HUDEP-2 (cell line): ENCODE measurements around the gene OGA.

ENCODE experiments used
- DNase-seq, 76 experiments: peaks; one replicate each; lab custom pipeline; 2025; ENCODE audit not compliant: unreplicated experiment in 76 of 76; lab: John Stamatoyannopoulos, UW

OGA gene

DNA sequence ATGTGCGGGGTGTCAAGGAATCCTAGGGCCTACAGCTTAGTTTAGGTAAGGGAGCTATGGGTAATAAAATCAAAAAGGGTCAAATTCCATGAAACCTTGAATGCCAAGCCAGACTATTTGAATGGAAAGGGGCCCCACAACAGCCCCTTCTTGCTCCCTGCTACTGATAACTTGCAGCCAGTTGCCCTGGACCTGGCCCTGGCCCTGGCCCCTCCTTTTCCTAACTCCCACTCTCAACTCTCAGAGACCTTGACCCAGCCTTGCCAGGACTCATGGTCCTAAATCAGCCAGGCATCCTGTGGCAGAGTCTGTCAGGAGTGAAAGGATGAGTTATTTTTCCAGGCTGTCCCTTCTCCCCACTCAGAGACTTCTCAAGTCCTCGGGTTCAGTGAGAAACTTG lies 19.5 kb upstream of the OGA start:
- DNase-seq: no peak

DNA sequence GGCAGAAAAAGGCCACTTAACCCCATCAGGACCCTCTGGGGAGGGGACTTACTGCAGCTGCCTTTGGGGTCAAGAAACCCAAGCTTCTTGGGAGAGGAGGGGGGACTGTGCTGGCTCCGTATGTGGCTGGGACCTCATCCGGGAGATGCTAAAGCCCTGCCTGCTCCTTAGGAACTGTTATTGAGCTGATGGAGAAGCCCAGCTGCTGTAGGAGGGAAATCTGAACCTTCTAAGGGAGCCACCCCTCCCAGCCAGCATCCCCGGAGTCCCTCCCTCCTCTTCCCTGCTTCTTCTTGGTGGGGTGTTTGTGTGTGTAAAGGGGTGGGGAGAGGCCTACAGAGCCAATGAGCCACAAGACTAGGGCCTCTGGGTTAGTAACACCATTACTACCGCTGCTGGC lies 17.1 kb upstream of the OGA start:
- DNase-seq: no peak

DNA sequence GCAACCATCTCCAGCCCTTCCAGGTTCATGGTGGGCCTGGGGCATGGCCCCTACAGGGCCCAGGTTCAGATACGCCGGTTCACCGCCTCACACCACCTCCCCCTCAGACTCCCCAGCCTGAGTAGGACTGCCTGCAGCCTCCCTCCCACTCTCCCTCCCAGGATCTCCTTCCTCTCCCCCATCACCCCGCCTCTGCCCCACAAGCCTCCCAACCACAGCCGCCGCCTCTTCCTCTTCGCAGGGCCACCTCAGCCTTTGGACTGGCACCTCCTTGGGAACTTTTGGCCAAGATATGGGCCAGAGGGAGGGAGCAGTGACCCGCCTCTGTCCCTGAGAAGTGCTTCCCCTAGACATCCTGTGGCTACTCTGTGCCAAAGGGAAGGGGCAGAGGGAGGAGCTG lies 16.1 kb upstream of the OGA start:
- peak in 34 of 76 experiments; percentile 12 to 70 (median 30) for DNase-seq

GRCh38 chr10:101833466-101833865 lies 15.2 kb upstream of the OGA start:
- DNase-seq: no peak

GRCh38 chr10:101832325-101832771 lies 14.1 kb upstream of the OGA start:
- no peak for DNase-seq

- no peak for DNase-seq
Measured at GRCh38 chr10:101831169-101831811, 13.0 kb upstream of the OGA start.

DNA sequence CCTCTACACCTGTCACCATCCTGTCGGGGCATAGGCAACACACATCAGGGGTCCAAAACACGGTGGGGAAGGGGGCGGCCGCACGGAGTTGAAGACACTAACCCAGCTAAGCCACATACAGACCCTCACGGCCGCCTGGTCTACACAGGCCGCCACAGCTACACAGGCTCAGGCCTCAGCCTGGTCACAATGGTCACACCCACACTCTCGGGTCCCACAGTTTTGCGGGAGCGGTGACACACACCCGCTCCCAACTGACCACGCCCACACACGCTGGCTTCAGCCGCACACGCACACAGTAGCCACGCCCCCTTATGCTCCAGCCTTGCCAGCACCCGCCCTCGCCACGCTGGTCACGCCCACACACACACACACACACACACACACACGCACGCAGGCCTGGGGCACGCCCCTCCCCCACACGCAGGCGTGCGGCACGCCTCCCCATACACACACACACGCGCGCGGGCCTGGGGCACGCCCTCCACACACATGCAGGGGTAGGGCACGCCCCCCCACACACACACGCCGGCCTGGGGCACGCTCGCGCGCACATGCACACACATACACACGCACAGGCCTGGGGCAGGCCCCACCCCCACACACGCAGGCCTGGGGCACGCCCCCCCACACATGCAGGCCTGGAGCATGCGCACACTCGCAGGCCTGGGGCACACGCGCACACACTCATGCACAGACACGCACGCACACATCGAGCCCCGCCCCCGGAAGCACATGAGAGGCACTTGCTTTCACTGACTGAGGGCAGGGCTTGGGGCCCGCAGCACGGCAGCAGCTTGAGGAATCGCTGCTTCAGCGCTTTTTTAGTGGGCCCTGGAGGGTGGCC lies 12.3 kb upstream of the OGA start:
- peak in 75 of 76 experiments; percentile 22 to 95 (median 87) for DNase-seq

GRCh38 chr10:101829561-101830315 lies 11.5 kb upstream of the OGA start:
- peak in 35 of 76 experiments; percentile 15 to 71 (median 41) for DNase-seq

DNA sequence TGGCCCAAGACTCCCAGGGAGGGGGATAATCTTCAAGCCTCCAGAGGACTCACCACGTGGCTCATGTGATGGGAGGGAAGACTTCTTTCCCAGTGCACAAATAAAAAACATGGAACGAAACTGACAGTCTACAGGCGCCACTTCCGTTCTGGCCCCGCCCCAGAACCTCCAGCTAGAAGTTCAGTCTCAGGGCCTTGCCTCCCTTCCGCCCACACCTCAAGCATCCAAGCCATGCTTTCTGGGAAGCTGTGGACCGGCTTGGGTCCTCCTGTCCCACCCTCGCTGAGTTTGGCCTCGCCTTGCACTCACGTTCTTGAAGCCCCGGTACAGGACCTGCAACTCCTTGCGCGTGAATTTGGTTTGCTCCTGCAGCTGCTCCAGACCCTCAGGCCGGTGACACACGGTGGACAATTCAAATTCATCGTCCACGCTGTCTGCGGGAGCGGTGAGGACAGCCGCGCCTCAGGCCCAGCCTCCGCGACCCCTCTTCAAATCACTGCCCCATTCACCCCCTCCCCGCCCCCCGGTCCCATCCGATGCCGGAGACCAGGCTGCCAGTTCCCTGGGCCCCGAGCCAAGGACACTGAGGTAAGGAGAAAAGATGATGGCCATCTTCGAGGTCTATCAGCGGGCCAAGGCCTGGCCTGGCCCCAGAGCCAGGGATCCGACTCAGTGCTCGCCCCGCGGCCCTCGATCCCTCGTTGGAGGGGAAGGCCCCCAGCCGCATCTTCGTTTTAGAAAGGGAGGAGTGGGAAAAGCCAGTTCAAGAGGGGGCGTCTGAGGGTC lies 10.7 kb upstream of the OGA start:
- DNase-seq: no peak

DNA sequence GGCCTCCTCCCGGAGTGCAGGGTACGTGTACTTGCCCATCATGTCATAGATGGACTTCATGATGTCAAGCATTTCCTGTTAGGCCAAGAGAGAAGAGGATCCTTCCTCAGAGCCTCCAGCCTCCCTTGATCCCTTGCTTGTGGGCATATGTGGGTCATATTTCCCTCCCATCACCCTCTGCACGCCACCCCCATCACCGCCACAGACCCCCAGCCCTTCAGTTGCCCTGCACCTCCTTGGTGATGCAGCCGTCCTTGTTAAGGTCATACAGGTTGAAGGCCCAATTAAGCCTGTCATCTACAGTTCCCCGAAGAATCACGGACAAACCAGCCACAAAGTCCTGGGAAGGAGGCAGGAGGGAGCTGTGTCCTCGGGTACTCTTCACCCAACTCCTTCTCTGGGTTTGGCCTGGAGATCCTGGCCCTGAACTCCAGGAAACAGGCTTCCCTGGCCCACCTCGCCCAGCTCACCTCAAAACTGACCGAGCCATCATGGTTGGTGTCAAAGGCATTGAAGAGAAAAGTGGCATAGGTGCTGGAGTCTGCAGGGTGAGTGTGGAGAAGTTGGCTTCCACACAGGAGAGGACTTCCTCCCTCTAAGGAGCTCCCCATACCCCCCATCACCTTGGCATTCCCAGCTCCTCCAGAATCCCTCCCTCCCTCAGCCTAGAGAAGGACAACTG lies 9.8 kb upstream of the OGA start:
- DNase-seq: no peak

GRCh38 chr10:101826852-101827434 lies 8.7 kb upstream of the OGA start:
- DNase-seq: no peak

DNA sequence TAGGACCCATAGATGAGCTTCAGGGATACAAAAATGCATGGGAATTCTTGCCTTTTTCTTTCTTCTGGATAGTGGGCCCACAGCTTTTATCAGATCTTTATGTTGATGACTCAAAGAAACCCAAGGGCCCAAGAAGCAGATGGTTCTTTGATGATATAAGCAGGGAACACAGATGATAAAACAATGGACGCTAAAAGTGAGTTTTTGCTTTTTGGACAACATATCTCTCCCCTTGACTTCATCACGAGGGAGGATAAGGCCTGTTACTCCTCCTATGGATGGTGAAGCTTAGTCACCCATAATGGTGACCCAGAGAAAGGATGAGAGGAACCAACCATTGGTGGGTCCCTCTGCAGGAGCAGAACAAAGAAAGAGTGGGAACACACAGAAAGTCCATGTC lies 6.5 kb upstream of the OGA start:
- DNase-seq: peak in 34 of 76 experiments; percentile 11 to 72 (median 36)

DNA sequence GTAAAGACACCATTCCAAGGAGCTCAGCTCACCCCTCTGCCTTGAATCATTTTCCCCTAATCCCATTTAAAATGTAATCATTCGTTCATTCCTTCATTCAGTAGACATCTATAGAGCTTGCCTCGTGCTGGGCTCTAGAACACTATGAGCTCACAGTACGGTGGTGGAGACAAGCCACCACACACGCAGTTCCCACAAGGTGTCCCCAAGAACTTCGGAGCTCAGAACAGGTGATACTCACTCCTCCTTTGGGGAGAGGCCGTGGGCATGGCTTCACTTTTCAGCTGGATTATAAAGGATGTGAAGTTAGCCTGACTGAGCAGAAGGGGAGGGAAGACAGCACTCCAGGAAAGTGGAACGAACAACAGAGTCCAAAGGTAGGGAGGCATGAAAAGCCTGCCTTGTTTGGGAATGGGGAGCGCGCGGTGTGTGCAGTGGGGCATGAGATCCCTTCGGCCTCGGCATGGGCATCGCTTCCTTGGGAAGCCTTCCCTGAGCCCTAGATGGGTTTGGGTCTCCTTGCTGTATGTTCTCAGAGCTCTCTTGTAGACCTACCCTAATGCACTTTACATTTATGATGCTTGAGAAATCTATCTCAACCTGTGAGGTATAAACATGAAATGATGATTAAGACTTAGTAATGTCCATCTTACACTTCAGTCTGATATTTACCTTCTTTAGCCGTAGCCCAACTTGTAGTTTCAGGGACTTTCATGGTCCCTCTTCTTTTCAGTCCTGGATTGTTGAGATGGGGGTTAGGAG lies 809 bp upstream of the OGA start:
- DNase-seq: peak in 34 of 76 experiments; percentile 32 to 84 (median 58)

DNA sequence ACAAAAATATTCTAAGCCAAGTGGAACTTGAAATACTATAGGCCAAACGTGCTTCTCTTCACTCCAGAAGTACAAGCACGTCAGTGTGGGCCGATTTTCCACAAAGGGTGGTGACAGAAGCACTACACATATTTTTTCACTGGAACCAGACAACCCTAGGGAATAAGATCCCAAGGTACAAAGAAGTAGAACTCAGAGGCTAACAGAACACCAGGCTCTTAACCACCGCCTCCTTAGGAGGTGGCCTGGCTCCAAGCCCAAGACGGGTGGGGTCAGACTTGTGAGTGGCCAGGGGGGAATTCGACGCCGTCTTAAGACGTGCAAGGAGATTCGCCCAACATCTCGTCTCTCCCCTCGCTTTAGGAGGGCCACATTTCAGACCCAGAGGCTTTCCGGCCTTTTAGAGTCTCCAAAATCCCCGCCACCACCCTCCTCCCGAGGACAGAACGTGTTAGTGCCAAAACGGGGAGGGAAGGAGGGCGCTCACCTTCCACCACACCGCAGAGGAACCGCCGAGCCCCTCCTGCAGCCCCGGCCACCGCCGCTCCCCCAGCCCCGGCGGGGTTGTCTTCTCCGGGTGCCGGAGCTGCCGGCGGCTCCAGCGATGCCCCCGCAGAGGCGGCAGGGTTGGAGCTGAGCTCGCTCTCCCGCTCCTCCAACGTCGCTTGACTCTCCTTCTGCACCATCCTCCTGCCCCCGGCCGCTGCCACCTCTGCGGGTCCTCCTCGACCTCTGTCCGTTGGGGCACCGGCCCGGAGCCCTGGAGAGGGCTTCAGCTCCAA lies 716 bp downstream of the OGA start:
- peak in 74 of 76 experiments; percentile 11 to 95 (median 85) for DNase-seq

DNA sequence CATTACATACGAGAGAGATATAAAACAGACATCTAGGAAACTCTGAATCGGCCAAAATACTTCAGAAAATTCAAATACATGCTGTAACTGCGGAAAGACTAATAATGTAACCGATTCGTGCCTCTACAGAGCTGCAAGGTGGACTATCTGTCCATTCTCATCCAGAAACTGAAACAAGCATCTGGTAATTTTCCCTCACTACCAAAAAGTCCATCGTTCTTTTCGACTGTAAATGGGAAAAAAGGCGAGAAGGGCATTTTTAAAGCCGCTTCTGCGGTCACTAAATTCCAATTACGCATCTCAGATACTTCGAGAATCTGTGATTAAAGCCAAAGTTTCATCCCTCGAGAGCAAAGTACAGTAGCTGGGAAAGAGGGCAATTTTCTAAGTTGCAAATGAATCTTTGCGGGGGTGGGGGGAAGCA lies 1.3 kb downstream of the OGA start:
- no peak for DNase-seq

GRCh38 chr10:101816376-101816775 lies 1.9 kb downstream of the OGA start:
- DNase-seq: no peak

- DNase-seq: peak in 4 of 76 experiments; percentile 3 to 33 (median 13)
Measured at GRCh38 chr10:101814466-101815071, 3.7 kb downstream of the OGA start.
